Spleen (tissue), 11 donors: Measurements from ENCODE around the gene MGAT5. TPM values are rescaled to one million over a fixed set of nuclear protein-coding genes. Genes with fewer than 3 reads are reported as not detected.

Experiments used
- polyA plus RNA-seq, 3 donors: library from polyadenylated mRNA; stranded (reverse); fragments of 200-250 nt; gene quantifications; one replicate each; pipeline ENCODE4 v1.2.1, GENCODE V29; 2013
- small RNA-seq, 4 donors: library from RNA; depleted of rRNA; stranded (forward); fragments of <200 nt; gene quantifications; one replicate each; pipeline ENCODE3, GENCODE V24; 2016
- total RNA-seq, 7 donors: library from RNA; depleted of rRNA in 3 of 7; stranded (reverse); fragments of >200 nt in 3 of 7; fragmentation: NEBNext Ultra II Directional in 4 of 7; extraction: Animal tissue kit (Norgen Biotek cat#: 25700) in 4 of 7; gene quantifications; one replicate each; pipeline versions ENCODE4 v1.1.0 to v1.2.1, GENCODE V29; 2016 to 2021
- donor health status: healthy with polysubstance abuse.
- donor health status: DM: no; HTN: no; CAD: no; lungs with moderate emphysema.
- donor health status: DM: no; HTN: no; CAD: no.
- donor health status: Bipolar disorder and iron deficiency.
- donor health status: healthy.
- donor health status: DM: no; HTN: no; CAD: no.
- donor health status: DM: yes; HTN: yes; CAD: no.

MGAT5 gene
- total and polyA plus RNA-seq, 10 donors = 11.2 to 110 (median 91.9) TPM

Small RNA genes lying within 50 kb of the gene (small RNA-seq; reads per million reads assigned to genes)
- gene RNA5SP104 = 0 reads per million in 4 donors
